SK-N-DZ (cell line): Measurements from ENCODE around the gene CDK6.

Experiments used
- DNase-seq: peaks from one replicate; pipeline ENCODE4 v3.0.0-alpha.2; 2015; ENCODE audit warnings: low spot score

The CDK6 gene

DNA sequence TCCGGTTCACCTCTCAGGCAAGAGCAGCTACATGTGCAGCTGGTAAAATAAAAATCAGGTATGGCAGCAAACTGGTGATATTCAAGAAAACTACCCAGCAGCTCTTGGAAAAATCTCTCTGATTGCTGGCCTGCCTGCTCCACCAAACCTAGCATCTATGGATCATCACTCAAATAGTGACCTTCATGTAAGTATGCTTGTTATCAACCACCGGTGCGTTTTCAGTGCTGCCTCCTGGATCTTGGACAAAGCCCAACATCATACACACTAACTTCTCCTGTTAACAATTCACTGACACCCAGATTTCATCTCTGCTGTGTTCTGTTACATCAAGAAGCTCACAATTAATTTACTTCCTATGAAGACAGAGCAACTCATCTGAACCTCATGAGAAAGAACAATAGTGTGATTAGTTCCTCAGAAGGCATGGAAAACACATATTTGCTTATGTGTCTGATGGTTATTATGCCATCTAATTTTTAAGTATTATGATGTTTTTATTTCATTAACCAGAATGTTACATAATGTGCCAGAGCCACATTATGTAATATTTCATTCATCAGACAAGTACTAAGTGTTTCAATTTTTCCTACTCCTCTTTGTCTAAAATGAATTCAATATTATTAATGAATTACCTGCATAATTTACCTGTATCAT lies 8.8 kb downstream of the CDK6 start:
- DNase-seq, result peak; percentile 58

DNA sequence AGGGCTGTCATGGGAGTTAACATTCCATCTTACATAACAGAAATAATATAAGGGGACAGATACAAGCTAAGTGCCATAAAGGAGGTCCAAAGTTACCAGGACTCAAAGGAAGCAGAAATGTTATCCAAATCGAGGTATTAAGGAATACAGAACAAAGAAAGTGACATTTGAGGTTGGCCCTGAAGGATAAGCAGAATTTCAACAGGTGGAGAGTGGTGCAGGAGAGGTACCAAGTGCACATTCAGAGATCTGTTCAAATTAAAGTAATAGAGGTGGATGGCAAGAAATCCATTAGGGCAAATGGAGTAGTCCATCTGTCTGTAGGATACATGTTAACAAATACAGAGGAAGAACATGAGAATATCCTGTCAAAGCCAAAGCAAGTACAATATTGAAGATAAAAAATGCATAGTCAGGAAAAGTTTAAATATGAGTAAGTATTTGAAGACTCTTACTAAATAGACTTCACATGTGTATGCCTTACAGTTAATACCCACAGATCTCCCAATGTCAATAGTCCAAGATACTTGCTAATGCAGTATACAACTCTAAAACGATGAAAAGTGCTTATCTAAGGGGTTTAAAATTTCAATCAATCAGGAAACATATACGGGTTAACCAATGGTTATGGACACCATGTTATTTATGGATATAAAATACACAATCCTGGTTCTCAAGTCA lies 10.0 kb downstream of the CDK6 start:
- no peak for DNase-seq

DNA sequence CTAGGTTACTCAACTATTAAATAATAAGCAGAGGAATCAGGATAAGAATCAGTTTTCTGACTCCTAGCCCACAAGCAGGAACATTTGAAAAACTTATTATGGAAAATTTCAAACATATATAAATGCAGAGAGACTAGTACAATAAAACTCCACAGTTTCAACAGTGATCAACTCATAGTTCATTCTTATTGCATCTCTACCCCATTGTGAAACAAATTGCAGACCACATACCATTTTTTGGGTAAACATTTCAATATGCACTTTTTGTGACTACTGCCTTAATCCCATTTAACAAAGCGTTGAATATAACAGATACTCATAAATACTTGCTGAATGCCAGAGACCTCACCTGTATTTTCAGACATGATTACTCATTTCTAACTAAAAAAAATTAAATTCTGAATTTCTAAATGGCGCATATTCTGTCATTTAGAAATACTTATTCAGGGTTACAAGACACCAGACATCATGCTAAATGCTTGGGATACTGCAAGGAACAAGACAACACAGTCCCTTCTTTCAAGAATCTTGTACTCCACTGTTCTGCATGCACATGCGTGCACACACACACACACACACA lies 11.4 kb downstream of the CDK6 start:
- no peak for DNase-seq

DNA sequence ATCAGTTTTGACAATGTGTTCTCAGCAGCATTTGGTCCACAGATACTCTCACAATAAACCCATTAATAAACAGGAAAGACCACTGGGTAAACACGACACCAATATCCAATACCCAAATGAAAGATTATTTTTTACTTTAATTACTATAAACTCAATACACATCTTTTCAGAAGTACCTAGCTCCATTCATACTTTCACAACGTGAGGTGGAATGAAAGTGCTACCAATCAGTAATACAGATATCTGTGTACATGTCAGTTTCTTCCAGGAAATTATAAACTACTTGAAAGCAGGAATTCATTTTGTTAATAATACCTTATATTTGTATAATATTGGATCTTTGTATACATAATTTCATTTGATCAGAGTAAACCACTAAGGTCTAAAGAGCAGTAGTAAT lies 11.9 kb downstream of the CDK6 start:
- no peak for DNase-seq

DNA sequence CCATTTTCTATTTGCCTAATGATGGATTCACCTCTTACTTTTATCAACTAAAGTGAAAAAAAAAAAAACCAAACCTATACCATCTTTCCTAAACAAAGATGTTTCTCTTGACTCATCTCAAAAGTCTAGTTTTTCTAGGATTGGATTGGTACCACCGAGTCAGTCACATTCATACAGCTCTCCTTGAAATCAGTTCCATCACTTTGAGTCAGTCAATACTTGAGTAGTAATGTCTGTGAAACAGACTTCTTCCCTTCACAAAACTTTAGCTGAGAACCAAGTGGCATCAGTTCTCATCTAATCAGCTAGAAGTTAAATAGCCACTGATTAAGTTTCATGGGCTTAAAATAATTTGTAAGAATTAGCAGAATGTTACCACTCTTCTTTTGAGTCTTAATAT lies 13.3 kb downstream of the CDK6 start:
- no peak for DNase-seq

DNA sequence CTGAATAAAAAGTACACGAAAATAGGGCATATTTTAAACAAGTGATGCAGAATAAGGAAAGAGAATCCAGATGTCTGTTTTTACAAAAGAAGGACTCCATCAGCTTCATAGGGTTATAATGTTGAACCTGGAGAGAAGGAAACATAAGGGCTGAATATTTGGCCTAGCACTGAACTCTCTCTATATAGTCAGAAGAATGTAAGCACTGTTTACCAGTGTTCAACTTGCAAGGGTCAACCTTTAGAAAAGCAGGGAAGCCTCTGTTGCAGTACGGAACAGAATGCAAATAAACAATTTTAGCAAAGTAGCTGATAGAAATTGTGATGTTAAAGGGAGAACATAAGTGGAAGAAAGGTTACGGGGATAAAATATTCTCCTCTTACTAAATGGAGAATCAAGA lies 16.2 kb downstream of the CDK6 start:
- DNase-seq, result no peak

DNA sequence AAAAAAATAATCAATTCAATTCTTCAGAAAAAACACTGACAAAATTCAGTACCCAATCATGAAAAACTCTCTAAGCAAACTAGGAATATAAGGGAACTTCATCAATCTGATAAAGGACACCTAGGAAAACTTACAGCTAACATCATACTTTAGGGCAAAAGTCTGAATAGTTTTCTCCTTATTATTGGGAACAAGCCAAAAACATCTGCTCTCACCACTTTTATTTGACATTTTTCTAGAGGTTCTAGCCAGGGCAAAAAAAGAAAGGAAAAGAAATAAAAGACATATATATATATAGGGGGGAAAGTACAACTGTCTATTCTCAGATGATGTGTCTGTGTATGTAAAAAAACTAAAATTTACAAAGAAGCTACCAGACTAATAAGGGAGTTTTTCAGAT lies 19.0 kb downstream of the CDK6 start:
- no peak for DNase-seq

DNA sequence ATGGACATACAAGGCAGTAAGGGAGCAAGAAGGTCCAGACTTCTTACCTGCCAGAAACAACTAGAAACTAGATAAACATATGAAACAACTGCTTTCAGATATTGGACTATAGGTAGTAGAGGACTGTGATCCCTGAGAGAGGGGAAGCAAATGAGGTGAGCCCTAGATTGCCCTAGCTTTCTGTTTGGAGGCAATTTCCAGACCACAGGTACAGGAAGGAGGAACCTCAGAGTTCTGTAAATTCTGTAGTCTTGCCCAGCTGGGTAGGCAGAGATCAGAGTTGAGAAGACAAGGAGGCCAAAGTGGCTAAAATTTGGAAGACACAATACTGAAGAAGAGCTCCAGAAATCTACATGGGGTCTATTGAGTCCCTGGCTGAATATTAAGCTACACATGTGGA lies 21.0 kb downstream of the CDK6 start:
- no peak for DNase-seq

DNA sequence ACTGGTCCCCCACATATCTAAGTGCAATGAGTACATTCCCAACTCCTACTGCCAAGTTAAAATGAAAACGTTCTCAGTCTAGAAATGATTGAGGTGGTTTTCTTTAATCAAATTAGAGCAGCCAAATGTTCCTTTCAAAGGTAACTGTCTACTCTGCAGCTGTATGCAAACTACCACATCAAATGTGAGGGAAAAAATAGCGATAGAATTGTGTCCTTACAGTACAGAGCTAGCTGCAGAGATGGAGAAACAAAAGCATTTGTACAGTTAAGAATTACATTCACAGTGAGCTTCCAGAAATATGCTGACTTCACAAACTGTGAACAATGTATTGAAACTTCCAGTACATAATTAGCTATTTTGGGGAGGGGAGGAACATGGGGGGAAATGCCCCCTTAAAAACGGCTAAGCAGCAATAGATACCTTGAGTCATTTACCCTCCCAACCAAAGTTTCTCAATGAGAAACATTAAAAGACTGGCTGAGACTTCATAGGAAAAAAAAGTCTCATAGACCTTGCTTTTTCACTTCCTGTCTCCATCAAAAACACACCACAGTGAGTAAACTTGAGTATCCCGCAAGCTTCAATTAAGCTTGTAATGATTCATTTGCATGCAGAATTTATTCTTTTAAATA lies 22.9 kb downstream of the CDK6 start:
- peak; percentile 68 for DNase-seq

DNA sequence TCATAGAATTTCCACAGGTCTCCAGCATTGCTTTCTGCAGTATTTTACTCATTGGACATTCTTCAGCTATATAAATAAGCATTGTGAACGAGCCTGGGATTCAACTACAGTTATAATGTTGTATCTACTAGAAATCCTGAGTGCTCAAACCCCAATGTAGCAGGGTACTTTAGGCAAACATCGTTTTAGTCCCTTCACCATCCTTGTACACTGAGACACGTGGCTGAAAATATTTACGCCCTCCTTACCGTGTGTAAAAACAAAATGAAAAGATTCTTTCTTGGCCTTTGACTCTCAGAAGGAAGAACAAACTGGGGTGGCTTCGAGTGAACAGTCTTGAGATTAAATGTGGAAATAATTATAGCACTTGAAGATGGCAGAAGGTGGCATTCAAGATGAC lies 25.2 kb downstream of the CDK6 start:
- no peak for DNase-seq

DNA sequence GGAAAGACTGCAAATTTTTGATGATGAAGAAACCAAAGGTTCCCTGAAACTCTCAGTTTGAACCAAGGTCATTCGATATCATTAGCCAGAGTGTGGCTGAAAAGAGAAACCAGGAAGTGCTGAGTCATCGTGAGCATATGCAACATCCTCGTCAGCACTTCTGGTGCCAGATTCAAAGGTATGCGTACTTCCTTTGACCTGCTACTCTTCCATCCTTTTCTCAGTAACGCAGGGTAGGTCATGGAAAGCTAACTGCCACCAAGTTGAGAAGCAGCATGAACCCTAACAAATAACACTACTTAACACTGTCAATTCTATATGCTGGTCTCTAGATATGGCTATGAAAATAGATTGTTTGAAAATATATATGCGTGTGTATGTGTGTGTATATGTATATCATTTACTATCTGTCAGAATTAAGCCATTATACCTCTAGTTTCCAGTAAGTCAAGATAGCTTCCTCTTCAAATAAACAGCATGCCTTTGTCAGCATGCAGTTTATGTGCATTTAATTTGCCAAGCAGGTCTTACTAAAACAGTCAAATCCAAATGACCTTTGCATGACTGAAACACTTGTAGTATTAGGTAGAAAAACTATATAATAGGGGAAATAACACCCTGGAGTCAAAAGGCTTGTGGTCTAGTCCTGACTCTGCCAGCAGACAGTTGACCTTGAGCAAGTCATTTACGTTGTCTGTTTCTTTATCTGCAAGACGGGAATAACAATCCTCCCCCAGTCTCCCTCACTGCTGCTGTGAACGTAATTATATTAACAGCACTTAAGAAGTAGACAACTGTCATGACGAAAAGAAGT lies 26.4 kb downstream of the CDK6 start:
- DNase-seq, result peak; percentile 66

DNA sequence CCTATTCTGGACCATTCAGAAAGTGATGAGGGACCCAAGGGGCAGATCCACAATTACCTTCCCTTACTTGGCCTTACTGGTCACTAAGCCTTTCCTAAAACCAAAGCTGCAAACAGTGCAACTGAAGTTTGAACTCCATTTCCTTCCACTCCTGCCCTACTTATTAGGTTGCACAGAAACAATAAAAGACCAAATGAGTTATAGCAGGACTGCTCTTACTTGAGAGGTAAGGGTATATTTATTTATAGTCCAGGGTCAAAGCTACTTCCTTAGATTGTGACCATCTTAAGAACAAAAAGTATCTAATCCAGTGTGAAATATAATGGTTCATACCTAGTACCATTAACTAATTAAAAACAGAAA lies 27.0 kb downstream of the CDK6 start:
- no peak for DNase-seq

DNA sequence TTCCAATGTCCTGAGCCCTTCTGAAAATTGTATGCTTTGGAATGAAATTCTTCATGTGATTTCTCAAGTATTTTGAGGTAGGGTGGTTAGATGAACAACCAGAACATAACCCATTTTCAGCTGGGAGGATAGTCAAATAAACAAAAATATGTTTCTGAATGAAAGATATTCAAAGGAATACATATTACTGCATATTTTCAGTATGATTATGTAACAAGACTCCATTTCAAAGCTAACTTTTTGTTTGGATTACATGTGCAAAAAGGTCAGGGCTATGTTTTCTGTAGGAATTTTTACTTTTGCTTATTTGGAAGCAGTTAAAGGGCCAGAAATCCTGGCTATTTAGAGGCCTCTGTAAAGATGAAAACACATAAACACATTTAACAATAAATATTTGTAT lies 27.7 kb downstream of the CDK6 start:
- no peak for DNase-seq

DNA sequence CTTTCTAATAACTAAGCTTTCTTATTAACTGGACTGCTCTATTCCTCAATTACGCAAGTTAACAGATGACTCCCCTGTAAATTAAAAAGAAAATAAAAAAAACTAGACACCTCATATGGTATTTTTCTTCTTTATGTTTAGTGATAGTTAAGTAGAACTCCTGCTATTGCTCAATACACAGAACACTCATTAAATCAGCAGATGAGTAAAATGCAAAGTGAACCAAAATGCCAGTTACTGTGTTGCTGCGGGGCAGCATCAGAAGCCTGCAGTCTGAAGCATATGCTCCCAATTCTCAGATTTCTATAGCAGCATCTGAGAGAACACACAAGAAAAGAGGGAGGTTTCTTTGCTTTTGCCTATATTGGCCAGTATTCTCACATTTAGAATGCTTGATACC lies 28.4 kb downstream of the CDK6 start:
- DNase-seq, result no peak

DNA sequence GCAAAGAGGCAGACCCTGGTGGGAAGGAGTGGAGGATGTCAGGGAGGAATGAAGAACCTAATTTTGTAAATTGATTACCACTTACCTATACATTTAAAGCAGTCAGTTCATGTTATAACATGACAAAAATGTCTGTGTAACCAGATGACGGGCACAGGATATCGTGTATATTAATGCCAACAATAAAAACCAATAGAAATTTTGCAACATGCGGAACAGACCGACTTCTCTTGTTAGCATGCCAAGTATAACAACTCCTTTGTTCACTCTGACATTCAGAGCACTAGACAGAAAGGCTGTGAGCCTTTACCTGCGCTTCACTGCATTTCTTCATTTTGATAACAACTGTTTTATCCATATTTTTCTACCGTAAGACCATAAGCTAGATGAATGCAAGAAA lies 29.9 kb downstream of the CDK6 start:
- DNase-seq, result no peak

DNA sequence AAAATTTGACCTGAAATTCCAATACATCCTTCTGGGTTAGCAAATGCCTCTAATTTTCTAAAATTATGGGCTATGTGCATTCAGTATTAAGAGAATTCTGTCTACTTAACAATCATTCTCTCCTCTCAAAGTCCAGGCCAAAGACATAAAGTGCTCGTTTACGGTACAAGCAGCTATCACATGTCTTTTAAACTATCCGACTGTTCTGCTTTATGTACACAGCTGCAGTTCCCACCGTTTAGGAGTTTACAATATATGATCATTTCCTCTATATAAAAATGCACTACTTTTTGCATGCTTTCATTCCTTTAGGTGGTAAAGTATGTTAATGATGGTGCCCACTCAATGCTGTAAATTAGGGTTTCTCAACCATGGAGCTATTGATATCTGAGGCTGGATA lies 34.0 kb downstream of the CDK6 start:
- DNase-seq, result no peak

DNA sequence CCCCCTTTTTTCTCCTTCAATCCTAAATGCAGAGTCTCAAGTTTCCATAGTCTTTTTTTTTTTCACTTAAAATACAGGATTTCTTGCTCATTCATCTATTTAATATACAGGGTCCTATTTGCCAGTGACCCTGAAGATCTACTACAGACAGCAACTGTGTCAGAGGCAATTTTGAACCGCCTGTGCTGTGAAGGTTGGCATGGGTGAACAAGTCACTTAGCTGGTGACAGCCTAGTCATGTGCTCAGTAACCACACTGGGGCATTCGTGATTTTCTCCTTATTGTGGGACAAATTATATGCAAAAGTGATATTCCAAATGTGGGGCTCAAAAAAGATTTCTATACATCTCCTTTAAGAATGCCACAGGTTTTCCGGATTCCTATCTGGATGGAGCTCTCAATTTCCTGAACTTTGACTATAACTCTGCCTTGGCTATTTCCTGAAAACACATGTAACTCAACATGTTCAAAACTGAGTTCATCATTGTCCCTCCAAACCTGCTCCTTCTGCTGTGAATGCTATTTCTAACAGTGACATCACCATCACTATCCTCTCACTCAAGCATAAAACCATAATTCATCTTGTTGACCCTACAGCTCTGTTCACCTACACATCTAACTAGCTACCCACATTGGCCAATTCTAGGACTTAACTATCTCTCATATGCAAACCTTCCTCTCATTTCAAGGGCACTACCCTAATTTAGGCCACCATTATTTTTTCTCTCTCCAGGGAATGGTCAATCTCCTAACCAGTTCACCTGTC lies 36.7 kb downstream of the CDK6 start:
- no peak for DNase-seq

DNA sequence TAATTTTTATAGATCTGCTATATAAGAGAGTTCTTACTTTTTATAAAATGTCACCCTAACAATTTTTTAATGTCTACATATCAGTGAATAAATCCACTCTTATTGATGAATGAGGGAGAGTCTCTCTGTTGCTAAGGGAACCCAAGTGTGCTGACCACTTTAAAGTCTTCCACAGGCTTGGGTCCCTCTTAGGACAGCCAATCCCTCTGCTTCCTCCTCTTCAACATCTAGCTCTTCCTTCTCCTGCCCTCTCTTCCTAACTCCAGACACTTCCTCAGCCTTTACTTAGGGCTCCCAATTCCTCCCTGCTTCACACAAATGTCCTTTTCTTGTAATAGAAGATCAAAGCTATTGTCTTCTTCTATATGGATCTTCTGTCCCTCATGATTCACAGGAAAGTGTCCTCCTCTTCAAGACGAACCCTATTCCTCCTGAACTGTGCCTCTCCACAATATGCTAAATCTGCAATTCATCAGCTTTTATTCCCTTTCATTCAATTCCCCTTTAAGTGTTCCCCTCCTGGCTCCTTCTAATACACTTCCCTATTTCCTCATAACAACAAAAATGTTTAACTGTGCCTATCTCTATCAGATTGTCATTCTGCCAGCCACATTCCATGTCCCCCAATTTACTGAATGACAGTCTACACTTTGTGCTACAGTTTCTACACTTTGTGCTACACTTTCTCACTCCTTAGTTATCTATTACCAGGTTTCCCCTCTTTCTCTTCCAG lies 37.7 kb downstream of the CDK6 start:
- no peak for DNase-seq

DNA sequence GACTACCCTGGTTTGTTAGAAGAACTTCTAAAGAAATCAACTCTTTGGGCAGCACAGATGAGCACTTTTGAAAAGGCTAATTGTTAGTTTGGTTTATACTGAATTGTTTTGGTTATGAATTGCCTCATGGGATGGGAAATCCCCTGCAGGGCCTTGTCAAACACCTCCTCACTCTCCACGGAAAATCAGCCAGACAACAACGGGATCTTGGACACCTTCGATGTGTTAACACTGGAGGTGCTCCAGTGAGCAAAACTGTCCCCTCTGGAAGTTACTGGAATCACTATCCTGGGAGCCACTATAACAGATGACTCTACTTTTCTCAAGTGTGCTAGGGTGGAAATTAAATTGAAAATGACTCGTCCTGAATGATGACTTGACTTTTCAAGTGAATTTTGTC lies 38.7 kb downstream of the CDK6 start:
- no peak for DNase-seq

DNA sequence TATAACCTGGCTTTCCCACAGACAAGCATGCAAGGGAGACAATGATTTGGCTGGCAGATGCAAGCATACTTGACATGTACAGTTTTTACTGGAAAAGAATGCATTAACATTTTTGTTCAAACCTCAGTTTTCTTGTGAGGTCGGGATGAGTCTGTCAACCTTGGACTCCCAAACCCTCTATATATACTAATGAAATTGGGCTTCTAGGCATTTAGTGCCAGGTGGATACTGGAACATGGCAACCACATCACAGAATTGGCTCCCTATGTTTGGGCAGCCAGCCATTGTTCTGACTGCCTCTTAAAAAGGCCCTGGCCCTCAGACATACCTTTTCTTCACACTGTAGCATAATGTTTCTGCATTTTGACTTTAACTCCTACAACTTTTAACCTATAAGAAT lies 39.1 kb downstream of the CDK6 start:
- DNase-seq, result no peak

DNA sequence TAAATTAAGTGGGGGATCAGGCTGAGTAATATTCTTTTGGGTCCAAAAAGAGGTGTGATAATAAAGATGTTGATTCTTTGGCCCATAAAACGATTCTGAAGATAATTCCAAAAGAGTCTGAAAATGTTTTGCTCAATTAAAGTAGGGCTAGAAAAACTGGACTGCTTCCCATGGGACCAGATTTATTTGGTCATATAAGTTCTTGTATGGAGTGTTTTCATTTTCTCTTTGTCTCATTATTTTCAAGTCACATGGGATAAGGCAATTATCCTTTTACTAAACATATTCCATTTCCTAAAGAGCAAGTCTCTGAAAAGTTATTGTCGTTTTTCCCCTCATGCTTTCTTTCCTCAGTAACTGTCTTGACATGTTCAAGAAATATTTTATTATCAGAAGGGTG lies 41.5 kb downstream of the CDK6 start:
- no peak for DNase-seq
